Peyer's patch (tissue), 4 donors: ENCODE measurements around the gene JAZF1.

Experiments
- POLR2A ChIP-seq, 2 donors: fragments of 450-650 bp; IDR thresholded peaks; one replicate each; pipeline ENCODE4 v1.5.1; 2017; ENCODE audit warnings: antibody characterized with exemption in 2 of 2, mild to moderate bottlenecking in 2 of 2, moderate library complexity in 2 of 2
- TF ChIP-seq, protein P1 (sequence below), 6 experiments: fragments of 450-650 bp in 4 of 6; fragments of 200-600 bp in 2 of 6; sonication (generic) in 1 of 6; IDR thresholded peaks; one replicate each; pipeline ENCODE4 v1.5.1; 2017 to 2019; ENCODE audit warnings: antibody characterized with exemption in 6 of 6, mild to moderate bottlenecking in 3 of 6, moderate library complexity in 1 of 6

DNA sequence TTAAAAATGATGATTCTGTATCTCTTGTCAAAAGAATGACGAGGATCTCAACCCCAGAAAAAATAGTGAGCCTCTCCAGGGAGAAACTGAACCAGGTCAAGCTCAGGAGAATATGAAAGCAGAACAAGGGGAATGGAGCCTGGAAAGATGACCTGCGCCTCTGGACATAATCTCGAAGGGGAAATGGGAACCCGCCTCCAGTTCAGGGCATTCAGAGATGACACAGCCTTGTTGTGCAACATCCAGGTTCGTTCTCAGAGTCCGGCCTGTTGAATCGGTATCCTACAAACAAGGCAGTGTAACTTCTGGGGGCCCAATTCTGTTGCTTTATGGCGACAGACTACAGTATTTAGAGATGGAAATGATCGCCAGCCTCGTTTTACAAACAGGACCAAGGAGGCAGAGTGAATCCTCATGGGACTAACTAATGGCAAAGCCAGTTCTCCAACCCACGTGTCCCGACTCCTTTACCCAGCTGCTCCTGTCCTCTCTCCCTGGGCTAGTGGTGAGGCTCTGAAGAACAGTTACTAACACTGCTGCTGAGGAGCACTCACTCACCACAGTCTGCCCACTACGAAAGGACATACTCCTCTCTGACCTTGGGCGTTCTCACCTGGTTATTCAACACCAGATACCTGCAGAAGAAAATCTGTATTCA, 67.6 kb downstream of the JAZF1 start:
- TF ChIP-seq, protein P1, sequence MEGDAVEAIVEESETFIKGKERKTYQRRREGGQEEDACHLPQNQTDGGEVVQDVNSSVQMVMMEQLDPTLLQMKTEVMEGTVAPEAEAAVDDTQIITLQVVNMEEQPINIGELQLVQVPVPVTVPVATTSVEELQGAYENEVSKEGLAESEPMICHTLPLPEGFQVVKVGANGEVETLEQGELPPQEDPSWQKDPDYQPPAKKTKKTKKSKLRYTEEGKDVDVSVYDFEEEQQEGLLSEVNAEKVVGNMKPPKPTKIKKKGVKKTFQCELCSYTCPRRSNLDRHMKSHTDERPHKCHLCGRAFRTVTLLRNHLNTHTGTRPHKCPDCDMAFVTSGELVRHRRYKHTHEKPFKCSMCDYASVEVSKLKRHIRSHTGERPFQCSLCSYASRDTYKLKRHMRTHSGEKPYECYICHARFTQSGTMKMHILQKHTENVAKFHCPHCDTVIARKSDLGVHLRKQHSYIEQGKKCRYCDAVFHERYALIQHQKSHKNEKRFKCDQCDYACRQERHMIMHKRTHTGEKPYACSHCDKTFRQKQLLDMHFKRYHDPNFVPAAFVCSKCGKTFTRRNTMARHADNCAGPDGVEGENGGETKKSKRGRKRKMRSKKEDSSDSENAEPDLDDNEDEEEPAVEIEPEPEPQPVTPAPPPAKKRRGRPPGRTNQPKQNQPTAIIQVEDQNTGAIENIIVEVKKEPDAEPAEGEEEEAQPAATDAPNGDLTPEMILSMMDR (IDR thresholded peaks at IDR 0.05): no peak
- TF ChIP-seq POLR2A (IDR thresholded peaks at IDR 0.05): no peak
